GM19395 (cell line): ENCODE measurements around the gene CIITA.
A peak's percentile ranks its signal among the peaks of the same experiment; 100 is the strongest.

ENCODE experiments used
- ATAC-seq: cut with Tn5 transposase; IDR thresholded peaks from one replicate; pipeline ENCODE4 v1.9.1; 2021; ENCODE audit warnings: mild to moderate bottlenecking, moderate library complexity; ENCODE audit not compliant: unreplicated experiment

Gene CIITA

DNA sequence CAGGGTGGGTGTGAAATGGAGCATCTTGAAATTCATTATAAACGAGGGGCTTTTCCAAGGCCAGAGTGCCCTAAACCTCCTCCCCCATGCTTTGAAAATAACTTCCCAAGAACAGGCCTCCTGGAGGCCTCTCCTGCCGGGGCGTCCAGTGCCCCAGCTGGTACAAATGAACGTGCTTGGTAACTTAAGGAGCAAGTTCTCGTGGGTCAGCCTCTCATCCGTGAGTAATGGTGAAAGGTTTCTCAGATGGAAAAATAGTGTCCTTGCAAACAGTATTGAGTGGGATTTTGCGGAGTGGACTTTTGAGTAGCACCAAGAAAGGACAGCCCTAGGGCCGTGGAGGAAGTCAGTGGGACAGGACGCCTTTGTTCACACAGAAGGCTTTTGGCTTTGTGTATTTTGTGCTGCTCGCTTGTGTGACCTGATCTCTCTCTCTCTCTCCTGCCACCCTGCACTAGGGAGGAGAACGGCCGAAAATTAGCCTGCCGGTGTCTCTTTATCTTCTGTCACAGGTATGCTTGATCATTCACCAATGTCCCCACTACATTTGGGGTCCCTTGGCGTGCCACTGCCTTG lies 102.0 kb downstream of the CIITA start:
- ATAC-seq = no peak

DNA sequence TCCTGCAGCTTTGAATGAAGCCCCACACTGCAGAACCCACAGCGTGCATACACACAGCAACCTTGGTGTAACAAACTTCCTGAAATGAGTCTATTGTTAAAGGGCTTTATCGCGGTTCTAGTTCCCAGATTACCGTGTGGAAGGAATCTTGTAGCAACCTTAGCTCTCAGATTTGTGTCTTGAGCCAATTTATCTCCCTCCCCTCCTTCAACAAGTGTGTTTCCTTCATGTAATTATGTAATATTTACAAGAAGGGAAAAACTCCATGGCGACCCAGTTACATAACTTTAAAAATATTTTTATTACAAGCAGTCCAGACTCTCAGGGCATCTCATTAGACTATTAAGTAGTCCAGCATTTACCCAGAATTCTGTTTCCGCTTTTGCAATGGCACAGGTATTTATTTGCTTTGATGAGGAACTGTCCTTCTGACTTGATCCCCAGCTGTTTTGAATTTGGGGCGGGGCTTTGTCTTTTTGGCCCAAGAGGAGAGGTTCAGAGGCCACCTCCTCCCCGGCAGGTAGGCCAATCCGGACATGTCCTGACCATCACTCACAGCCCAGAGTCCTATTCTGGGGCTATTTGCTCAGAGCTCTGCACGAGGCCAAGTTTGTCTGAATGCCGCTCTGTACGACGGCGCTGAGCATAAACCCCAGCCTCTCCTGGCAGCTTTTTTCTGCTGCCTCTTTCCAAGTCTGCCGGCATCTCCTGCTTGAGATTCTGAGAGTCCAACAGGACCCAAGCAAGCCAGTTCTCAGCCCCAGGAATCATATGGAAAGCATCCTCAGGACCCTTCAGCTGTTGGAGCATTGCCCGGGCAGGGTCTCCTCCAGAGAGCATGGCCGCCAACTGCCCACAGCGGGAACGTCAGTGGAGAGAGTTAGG lies 103.0 kb downstream of the CIITA start:
- no peak for ATAC-seq

DNA sequence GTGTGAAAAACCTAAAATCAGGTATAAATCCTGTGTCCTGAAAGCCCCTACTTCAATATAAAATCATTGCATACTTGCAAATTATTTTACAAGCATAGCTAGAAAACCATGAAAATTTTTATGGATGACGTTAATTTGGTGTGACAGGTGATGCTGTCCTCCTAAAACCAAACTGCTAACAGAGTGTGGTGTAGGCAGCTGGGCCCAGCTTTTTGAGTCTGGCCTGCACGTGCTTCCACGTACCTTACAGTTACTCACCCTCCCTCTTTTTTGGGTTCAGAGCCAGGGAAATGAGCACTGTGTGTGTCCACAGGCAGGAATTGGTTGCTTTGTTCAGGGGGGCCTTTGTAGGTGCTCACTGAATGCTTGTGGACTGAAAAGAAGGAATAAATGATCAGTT lies 103.8 kb downstream of the CIITA start:
- ATAC-seq = no peak

DNA sequence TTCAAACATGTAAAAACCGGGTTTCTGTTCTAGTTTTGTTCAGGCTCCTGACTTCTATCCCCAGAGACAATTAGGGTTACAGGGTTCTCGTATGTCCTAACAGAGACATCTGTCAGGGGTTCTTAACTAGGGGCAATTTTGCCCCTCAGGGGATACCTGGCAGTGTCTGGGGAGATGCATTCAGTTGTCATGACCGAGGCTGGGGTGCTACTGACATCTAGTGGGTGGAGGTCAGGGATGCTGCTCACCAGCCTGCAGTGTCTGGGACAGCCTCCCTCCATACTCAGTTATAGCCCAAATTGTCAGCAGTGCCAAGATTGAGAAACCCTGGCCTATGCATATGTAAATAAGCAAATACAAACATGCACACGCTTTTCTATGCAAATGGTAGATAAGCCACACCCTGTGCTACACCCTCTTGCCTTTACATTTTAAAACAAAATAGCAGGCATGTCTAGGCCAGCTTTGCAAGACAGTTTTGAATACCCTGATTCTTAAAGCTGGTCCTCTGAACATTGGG lies 104.8 kb downstream of the CIITA start:
- ATAC-seq = peak; percentile 70

DNA sequence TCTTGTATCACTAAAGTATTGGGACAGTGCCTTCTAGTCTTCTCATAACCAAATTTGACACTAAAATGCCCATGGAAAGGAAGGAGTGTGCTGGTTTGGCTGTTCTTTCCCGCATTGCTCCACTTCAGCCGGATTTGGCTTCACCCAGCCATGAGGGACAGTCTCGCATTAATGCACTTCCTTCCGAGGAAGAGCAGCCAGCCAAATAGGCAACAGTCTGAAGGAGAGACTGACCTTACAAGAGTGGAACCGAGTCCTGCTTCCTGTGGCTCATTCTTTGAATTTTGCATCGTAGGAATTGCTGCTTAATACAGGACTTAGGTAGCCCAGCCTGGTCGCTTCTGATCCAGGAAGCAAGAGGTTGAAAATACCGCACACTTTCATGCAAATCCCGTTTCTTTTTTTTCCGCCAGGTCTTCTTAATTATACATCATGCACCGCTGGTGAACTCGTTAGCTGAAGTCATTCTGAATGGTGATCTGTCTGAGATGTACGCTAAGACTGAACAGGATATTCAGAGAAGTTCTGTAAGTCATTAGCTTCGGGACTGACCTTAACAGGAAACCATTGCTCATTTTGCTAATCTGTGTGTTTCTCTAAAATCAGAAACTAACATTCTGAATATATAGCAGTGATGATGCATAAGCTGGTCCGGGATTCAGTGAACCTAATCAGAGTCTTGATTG lies 105.6 kb downstream of the CIITA start:
- ATAC-seq = peak; percentile 58

DNA sequence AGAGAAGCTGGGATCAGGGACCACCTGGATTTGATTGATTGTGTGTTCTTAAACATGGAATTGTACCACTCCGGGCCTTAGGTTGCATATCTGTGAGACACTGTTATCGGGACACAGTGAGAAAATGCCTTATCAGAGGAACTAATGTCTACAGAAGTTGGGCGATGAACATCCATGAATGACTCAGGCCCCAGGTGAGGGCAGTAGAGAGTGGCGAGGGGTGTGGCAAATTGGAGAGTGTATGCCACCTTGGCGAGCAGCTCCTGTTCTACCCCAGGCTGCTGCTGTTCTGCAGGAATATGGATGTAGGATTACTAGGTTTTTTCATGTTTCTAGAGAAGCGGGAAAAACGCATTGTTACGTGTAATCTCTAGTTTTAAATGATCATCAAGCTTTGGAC lies 106.2 kb downstream of the CIITA start:
- ATAC-seq = no peak

DNA sequence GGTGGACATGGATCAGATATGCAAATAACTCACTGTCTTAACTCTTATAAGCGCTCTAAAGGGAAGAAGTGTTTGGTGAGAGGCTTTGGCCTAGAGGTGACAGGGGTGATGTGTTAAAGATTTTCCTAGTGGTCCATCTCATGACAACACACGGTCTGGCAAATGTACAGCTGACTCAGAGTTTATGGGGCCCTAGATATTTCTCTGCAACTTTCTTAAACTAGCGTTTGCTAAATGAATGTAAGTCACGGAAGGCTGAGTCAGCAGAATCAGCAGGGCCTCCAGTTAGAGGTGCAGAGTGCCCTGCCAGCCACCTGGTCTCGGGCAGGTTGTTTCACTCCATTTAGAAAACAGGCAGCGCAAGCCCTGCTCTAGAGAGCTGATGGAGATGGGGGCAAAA lies 107.5 kb downstream of the CIITA start:
- no peak for ATAC-seq
